ENCODE results near the gene ZSCAN18. TPM values are rescaled to one million over a fixed set of nuclear protein-coding genes. Genes with fewer than 3 reads are reported as not detected.

ZSCAN18 gene
- total RNA-seq, 2 experiments from 2014 or later, result 9.8 to 11.6 TPM

DNA sequence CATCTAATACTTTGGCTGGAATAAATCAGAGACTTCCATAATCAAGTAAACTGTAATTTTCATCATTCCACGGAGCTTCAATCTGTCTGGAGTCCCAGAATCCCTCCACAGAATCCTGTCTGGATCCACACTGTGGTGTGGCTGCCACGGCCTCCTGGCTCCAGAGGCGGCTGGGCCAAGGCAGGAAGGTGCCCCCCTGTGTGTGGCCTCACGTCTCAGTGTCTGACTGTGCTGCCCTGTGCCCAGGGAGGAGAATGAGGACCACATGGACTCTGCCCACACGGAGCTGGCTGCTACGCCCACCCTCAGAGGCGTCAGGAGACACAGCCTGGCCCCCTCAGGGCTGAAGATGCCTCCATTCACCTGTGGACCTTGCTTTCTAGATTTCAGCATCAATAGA lies 51.2 kb downstream of the ZSCAN18 start:
- Mint-ChIP-seq H3K9me3 (peaks cover 51% of the 10 kb centered on the region), H3K27ac (no peak overlapping the region), H3K4me3 (no peak overlapping the region), H3K36me3 (ENCODE audit: low read depth) (peaks cover 10% of the 10 kb centered on the region), H3K27me3 (no peaks in the 10 kb centered on the region), H3K4me1 (no peaks in the 10 kb centered on the region)
- CTCF ChIA-PET, result no interaction called here
- POLR2A ChIA-PET, result no interaction called here
- no peak for DNase-seq

DNA sequence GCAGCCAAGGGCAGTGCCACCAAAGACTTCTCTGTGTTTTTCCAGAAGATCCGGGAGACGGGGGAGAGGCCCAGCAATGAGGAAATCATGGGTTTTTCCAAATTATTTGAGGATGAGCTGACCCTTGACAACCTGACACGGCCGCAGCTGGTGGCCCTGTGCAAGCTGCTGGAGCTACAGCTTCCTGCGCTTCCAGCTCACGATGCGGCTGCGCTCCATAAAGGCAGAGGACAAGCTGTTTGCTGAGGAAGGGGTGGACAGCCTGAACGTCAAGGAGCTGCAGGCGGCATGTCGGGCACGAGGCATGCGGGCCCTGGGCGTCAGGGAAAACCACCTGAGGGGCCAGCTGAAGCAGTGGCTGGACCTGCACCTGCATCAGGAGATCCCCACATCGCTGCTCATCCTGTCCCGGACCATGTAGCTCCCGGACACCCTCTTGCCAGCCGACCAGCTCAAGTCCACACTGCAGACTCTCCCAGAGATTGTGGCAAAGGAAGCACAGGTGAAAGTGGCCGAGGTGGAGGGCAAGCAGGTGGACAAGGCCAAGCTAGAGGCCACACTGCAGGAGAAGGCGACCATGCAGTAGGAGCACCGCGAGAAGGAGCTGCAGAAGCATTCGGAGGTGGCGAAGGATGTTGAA lies 52.5 kb downstream of the ZSCAN18 start:
- Mint-ChIP-seq H3K4me1 (no peaks in the 10 kb centered on the region), H3K36me3 (ENCODE audit: low read depth) (peaks cover 4% of the 10 kb centered on the region), H3K4me3 (no peak overlapping the region), H3K27ac (no peak overlapping the region), H3K27me3 (no peaks in the 10 kb centered on the region), H3K9me3 (peaks cover 50% of the 10 kb centered on the region)
- DNase-seq, result no peak
- ChIA-PET POLR2A (no interaction called here), CTCF (no interaction called here)

- Mint-ChIP-seq H3K9me3 (peaks cover 49% of the 10 kb centered on the region), H3K27ac (no peak overlapping the region), H3K4me3 (no peak overlapping the region), H3K27me3 (no peaks in the 10 kb centered on the region), H3K36me3 (ENCODE audit: low read depth) (peaks cover 4% of the 10 kb centered on the region), H3K4me1 (no peaks in the 10 kb centered on the region)
- ChIA-PET CTCF (no interaction called here), POLR2A (no interaction called here)
- DNase-seq, result no peak
These were observed 53.1 kb downstream of the ZSCAN18 start for GRCh38 chr19:58044886-58045285.

GRCh38 chr19:58044391-58044790 lies 53.6 kb downstream of the ZSCAN18 start:
- no peak for DNase-seq
- H3K36me3 Mint-ChIP-seq (ENCODE audit: low read depth), result peaks cover 4% of the 10 kb centered on the region
- POLR2A ChIA-PET, result no interaction called here
- H3K4me3 Mint-ChIP-seq, result no peak overlapping the region
- no peaks in the 10 kb centered on the region for H3K27me3 Mint-ChIP-seq
- peaks cover 45% of the 10 kb centered on the region for H3K9me3 Mint-ChIP-seq
- no peaks in the 10 kb centered on the region for H3K4me1 Mint-ChIP-seq
- CTCF ChIA-PET, result no interaction called here
- H3K27ac Mint-ChIP-seq, result no peak overlapping the region

GRCh38 chr19:58042495-58043340 lies 55.3 kb downstream of the ZSCAN18 start:
- Mint-ChIP-seq H3K4me1 (no peaks in the 10 kb centered on the region), H3K27me3 (no peaks in the 10 kb centered on the region), H3K4me3 (no peak overlapping the region), H3K27ac (no peak overlapping the region), H3K9me3 (peaks cover 34% of the 10 kb centered on the region), H3K36me3 (ENCODE audit: low read depth) (peaks cover 2% of the 10 kb centered on the region)
- CTCF ChIA-PET, result no interaction called here
- POLR2A ChIA-PET, result no interaction called here
- DNase-seq, result no peak

DNA sequence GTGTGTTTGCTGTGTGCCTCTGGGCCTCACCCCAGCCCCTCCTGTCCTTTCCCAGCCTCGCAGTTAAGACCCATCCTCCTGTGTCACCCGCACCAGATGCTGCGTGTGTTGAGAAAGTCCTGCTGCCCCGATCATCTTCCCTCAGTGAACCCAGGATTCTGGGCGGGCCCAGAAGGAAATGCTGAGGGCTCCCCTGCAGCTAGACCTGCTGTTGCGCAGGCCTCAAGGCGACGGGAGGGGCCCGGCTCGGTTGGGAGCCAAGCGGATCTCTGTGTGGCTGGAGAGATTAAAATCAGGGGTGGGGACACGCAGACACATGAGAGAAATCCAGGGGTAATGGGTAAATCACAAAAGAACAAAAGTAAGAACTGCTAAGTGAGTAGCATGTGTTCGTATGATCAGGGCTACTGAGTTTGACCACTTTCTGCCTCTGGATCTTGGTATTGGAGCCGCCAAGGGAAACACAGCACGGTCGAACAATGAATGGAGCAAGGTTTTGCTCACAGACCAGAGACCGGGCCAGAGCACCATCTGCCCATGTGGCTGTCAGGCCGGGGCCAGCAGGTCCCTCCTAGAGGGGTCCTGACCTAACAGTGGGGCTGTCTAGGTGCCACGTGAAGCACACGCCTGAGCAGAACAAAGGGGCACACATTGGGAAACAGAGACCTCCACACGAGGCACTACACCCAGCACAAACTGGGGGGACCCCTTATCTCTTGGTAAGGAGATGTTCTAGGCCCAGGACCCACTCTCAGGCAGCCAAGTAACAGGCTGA lies 57.1 kb downstream of the ZSCAN18 start:
- H3K4me3 Mint-ChIP-seq, result no peak overlapping the region
- no peak overlapping the region for H3K27ac Mint-ChIP-seq
- H3K36me3 Mint-ChIP-seq (ENCODE audit: low read depth), result peaks cover 5% of the 10 kb centered on the region
- DNase-seq, result no peak
- CTCF ChIA-PET, result no interaction called here
- H3K9me3 Mint-ChIP-seq, result peaks cover 33% of the 10 kb centered on the region
- H3K4me1 Mint-ChIP-seq, result no peaks in the 10 kb centered on the region
- POLR2A ChIA-PET, result no interaction called here
- H3K27me3 Mint-ChIP-seq, result no peaks in the 10 kb centered on the region

DNA sequence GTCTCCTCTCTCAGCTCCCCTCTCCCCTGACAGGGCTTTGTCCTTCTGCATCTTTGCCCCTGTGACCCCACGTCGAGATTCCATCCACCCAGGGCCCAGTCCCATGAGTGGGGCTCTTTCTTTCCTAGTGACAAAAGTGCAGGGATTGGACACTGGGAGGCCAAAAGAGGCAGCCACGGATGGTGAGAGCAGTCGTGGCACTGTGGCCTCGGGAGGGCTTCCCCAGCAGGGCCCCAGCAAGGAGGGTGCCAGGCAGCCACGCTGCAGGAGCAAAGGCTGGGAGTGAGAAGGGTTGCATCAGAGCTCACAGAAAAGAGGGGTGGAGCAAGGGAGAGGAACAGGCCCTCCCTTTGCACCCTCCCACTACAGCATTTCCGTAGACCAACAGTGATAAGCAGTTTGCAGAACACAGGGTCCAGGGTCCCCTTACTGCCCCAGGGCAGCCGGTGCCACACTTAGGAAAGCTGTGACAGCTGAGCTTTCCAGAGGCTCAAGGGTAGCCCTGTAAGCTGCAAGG lies 59.3 kb downstream of the ZSCAN18 start:
- Mint-ChIP-seq H3K36me3 (ENCODE audit: low read depth) (peaks cover 13% of the 10 kb centered on the region), H3K4me3 (no peak overlapping the region), H3K27me3 (no peaks in the 10 kb centered on the region), H3K4me1 (no peaks in the 10 kb centered on the region), H3K27ac (no peak overlapping the region), H3K9me3 (peaks cover 38% of the 10 kb centered on the region)
- DNase-seq, result no peak
- CTCF ChIA-PET, result no interaction called here
- POLR2A ChIA-PET, result no interaction called here

DNA sequence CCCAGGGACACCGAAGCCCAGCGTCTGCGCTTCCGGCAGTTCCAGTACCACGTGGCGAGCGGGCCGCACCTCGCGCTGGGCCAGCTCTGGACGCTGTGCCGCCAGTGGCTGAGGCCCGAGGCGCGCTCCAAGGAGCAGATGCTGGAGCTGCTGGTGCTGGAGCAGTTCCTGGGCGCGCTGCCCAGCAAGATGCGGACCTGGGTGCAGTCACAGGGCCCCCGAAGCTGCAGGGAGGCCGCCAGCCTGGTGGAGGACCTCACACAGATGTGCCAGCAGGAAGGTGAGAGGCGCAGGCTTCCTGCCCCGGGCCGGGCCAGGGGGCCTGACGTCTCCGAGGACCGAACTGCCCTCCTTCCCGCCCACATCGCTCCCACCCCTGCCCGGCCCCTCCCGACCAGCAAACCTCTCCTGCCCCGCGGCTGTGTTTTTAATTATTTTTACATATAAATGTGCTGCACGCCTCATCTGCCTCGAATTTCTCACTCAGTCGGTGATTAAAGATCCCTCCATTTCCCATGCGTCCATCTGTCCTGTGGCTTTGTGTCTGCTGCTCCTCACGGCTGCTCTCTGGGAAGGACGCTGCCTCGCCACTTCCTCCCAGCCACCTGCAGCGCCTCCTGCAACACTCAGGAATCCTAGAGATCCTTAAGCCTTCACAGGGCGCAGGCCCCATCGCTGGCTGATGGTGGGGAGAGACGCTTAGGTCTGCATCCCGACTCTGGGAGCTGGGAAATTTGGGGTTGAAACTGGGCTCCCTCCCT lies 59.9 kb downstream of the ZSCAN18 start:
- no peak overlapping the region for H3K27ac Mint-ChIP-seq
- peaks cover 33% of the 10 kb centered on the region for H3K9me3 Mint-ChIP-seq
- DNase-seq, result no peak
- H3K4me3 Mint-ChIP-seq, result no peak overlapping the region
- H3K36me3 Mint-ChIP-seq (ENCODE audit: low read depth), result peaks cover 11% of the 10 kb centered on the region
- ChIA-PET CTCF (no interaction called here), POLR2A (no interaction called here)
- no peaks in the 10 kb centered on the region for H3K27me3 Mint-ChIP-seq
- no peaks in the 10 kb centered on the region for H3K4me1 Mint-ChIP-seq

DNA sequence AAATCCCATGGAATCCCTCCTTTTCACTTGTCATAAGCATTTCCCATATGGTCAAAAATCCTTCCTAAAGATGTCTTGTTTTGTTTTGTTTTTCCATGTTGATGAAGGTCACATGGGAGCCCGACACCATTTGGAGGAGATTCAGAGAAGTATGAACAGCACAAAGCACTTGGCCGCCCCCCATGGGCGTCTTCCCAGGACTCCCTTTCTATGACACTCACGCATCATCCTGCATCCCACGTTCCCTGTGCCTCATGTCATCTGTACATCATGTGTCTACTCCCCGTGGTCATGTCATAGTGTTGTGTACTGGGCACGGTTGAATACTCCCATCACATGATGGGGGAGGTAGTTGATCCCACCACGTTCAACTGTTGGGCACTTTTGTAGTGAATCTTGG lies 62.2 kb downstream of the ZSCAN18 start:
- Mint-ChIP-seq H3K27ac (no peak overlapping the region), H3K9me3 (peaks cover 31% of the 10 kb centered on the region), H3K36me3 (ENCODE audit: low read depth) (peaks cover 11% of the 10 kb centered on the region), H3K27me3 (no peaks in the 10 kb centered on the region), H3K4me1 (no peaks in the 10 kb centered on the region), H3K4me3 (no peak overlapping the region)
- no peak for DNase-seq
- CTCF ChIA-PET, result no interaction called here
- POLR2A ChIA-PET, result no interaction called here

DNA sequence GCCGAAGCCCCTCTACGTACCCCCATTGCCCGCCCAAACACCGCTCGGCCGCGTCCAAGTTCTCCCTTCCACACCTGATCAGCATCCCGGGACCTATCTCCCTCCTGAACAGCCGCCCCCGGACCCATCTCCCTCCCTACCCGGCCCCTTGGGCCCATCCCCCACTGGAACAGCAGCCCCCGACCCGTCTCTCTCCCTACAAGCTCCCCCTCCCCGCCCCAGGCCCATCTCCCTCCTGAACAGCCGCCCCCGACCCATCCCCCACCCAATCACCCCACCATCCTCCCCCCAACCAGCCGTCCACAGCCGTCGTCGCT lies 63.6 kb downstream of the ZSCAN18 start:
- peaks cover 32% of the 10 kb centered on the region for H3K9me3 Mint-ChIP-seq
- DNase-seq, result no peak
- CTCF ChIA-PET, result no interaction called here
- POLR2A ChIA-PET, result no interaction called here
- peaks cover 11% of the 10 kb centered on the region for H3K36me3 Mint-ChIP-seq (ENCODE audit: low read depth)
- H3K4me1 Mint-ChIP-seq, result no peaks in the 10 kb centered on the region
- H3K4me3 Mint-ChIP-seq, result no peak overlapping the region
- H3K27me3 Mint-ChIP-seq, result no peaks in the 10 kb centered on the region
- H3K27ac Mint-ChIP-seq, result no peak overlapping the region

Other genes with a start within 250 kb of the ZSCAN18 start
- gene ZNF587, start 248.4 kb downstream of the ZSCAN18 start, total RNA-seq, result 10 to 100 TPM; 34.9 to 36.2 TPM
- 1 to 10 TPM; 9.3 to 9.6 TPM for gene ZNF814, start 209.2 kb downstream of the ZSCAN18 start, total RNA-seq
- gene ZNF417, start 181.6 kb downstream of the ZSCAN18 start, total RNA-seq, result 10 to 100 TPM; 16.7 to 20.1 TPM
- gene ZNF418, start 162.8 kb downstream of the ZSCAN18 start, total RNA-seq, result 1 to 10 TPM; 3.0 to 3.7 TPM
- 1 to 10 TPM; 5.8 to 6.1 TPM for gene ZNF256, start 150.5 kb downstream of the ZSCAN18 start, total RNA-seq
- gene C19orf18, start 123.7 kb downstream of the ZSCAN18 start, total RNA-seq, result under 1 TPM in 1 of 2 experiments, not detected in 1; 0.40 TPM
- 1 to 10 TPM; 9.6 to 9.7 TPM for gene ZNF606, start 95.4 kb downstream of the ZSCAN18 start, total RNA-seq
- not detected for gene ZSCAN1, start 64.2 kb downstream of the ZSCAN18 start, total RNA-seq
- gene ZNF135, start 38.9 kb downstream of the ZSCAN18 start, total RNA-seq, result not detected
- gene ZNF329, start 52.6 kb upstream of the ZSCAN18 start, total RNA-seq, result 1 to 10 TPM; 4.5 to 4.6 TPM
- 10 to 100 TPM; 27.0 to 29.2 TPM for gene ZNF274, start 84.8 kb upstream of the ZSCAN18 start, total RNA-seq
- gene ZNF544, start 130.7 kb upstream of the ZSCAN18 start, total RNA-seq, result 10 to 100 TPM; 47.5 to 50.0 TPM
- 1 to 10 TPM; 4.5 TPM for gene ZNF8, start 180.7 kb upstream of the ZSCAN18 start, total RNA-seq
- 10 to 100 TPM; 53.8 to 60.1 TPM for gene ERVK3-1, start 207.1 kb upstream of the ZSCAN18 start, total RNA-seq
- 1 to 10 TPM; 5.4 to 5.7 TPM for gene ZSCAN22, start 228.8 kb upstream of the ZSCAN18 start, total RNA-seq